Epithelial cell of proximal tubule (primary cell): Measurements from ENCODE around the gene SPCS1. TPM values are rescaled to one million over a fixed set of nuclear protein-coding genes. Genes with fewer than 3 reads are reported as not detected.
"Not testable (repeated sequence)": the region's sequence is repeated elsewhere in the genome, so short reads cannot be mapped to it uniquely, and the experiment has no call there.

ENCODE experiments used
- DNase-seq: peaks from one replicate; pipeline ENCODE4 v3.0.0-alpha.2; 2011; ENCODE audit warnings: low read depth
- H3K4me3 ChIP-seq: 2 replicates; pipeline ENCODE4 v1.5.1; 2011; ENCODE audit warnings: low read depth, mild to moderate bottlenecking, low read length
- total RNA-seq: library from RNA; depleted of rRNA; stranded (reverse); fragments of >200 nt; gene quantifications from 2 replicates; pipeline ENCODE4 v1.2.3, GENCODE V29; 2015
- TF ChIP-seq, protein P1 (sequence below): conservative IDR thresholded peaks from 2 replicates; pipeline ENCODE4 v1.5.1; 2012; ENCODE audit warnings: low read depth, mild to moderate bottlenecking, low read length

SPCS1 gene
- total RNA-seq, 1 donor from 2014 or later = 212 TPM

DNA sequence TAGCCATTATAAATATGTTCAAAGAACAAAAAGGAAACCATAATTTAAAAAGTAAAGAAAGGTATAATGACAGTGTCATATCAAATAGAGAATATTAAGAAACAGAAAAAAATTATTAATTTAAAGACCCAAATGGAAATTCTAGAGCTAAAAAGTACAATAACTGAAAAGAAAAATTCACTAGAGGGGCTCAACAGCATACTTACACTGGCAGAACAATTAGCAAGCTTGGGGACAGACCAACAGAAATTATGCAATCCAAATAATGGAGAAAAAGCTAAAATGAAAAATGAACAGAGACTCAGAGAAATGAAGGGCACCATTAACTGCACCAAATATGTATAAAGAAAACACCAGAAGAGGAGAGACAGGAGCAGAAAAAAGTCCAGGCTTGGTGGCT lies 13.7 kb downstream of the SPCS1 start:
- H3K4me3 ChIP-seq = no peak overlapping the region
- TF ChIP-seq, protein P1, sequence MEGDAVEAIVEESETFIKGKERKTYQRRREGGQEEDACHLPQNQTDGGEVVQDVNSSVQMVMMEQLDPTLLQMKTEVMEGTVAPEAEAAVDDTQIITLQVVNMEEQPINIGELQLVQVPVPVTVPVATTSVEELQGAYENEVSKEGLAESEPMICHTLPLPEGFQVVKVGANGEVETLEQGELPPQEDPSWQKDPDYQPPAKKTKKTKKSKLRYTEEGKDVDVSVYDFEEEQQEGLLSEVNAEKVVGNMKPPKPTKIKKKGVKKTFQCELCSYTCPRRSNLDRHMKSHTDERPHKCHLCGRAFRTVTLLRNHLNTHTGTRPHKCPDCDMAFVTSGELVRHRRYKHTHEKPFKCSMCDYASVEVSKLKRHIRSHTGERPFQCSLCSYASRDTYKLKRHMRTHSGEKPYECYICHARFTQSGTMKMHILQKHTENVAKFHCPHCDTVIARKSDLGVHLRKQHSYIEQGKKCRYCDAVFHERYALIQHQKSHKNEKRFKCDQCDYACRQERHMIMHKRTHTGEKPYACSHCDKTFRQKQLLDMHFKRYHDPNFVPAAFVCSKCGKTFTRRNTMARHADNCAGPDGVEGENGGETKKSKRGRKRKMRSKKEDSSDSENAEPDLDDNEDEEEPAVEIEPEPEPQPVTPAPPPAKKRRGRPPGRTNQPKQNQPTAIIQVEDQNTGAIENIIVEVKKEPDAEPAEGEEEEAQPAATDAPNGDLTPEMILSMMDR = no peak
- no peak for DNase-seq

GRCh38 chr3:52721002-52721729 lies 15.3 kb downstream of the SPCS1 start:
- no peak for DNase-seq
- TF ChIP-seq, protein P1 = no peak

GRCh38 chr3:52721730-52722008 lies 15.8 kb downstream of the SPCS1 start:
- H3K4me3 ChIP-seq = no peak overlapping the region
- TF ChIP-seq, protein P1 = no peak
- no peak for DNase-seq

More at GRCh38 chr3:52721002-52721729, 15.3 kb downstream of the SPCS1 start:
- no peak overlapping the region for H3K4me3 ChIP-seq

GRCh38 chr3:52722491-52722890 lies 16.6 kb downstream of the SPCS1 start:
- DNase-seq = no peak
- H3K4me3 ChIP-seq = no peak overlapping the region
- TF ChIP-seq, protein P1 = no peak

- no peak overlapping the region for H3K4me3 ChIP-seq
- TF ChIP-seq, protein P1 = no peak
- DNase-seq = no peak
These were observed 18.0 kb downstream of the SPCS1 start for GRCh38 chr3:52723935-52724334.

DNA sequence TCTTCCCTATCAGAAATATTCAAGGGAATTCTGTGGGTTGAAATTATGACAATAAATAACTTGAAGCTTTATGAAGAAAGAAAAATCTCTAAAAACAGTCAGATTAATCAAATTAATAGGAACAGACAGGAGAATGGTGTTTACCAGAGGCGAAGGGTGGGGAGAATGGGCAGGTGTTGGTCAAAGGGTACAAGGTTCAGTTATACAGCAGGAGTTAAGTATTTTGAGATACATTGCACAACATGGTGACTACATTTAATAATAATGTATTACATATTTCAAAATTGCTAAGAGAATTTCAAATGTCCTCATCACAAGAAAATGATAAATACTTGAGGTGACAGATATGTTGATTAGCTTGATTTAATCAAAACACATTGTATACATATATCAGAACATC lies 18.6 kb downstream of the SPCS1 start:
- no peak overlapping the region for H3K4me3 ChIP-seq
- TF ChIP-seq, protein P1 = no peak
- no peak for DNase-seq

GRCh38 chr3:52728753-52729152 lies 22.8 kb downstream of the SPCS1 start:
- not testable (repeated sequence) for DNase-seq, H3K4me3 ChIP-seq
